DOHH2 (cell line): ENCODE data around the gene MVB12B.
A peak's percentile ranks its signal among the peaks of the same experiment; 100 is the strongest.

ENCODE experiments used
- H3F3A ChIP-seq: fragments of 200-600 bp; sonication (generic), shearing (Covaris generic); 2 replicates; pipeline ENCODE4 v1.6.0; 2016; ENCODE audit warnings: antibody characterized with exemption, mild to moderate bottlenecking; ENCODE audit not compliant: control insufficient read depth, insufficient read depth
- H3K27ac ChIP-seq: fragments of 200-600 bp; sonication (generic); 2 replicates; pipeline ENCODE4 v1.5.1; 2014; ENCODE audit warnings: low read depth, mild to moderate bottlenecking, low read length, moderate library complexity
- H3K27me3 ChIP-seq: fragments of 200-600 bp; sonication (generic); 2 replicates; pipeline ENCODE4 v1.6.1; 2014; ENCODE audit warnings: mild to moderate bottlenecking, low read length, mixed read lengths; ENCODE audit not compliant: control insufficient read depth
- H3K36me3 ChIP-seq: fragments of 200-600 bp; sonication (generic); 2 replicates; pipeline ENCODE4 v1.6.1; 2014; ENCODE audit warnings: mild to moderate bottlenecking, low read length, moderate library complexity, mixed read lengths; ENCODE audit not compliant: control insufficient read depth
- H3K4me1 ChIP-seq: fragments of 200-600 bp; sonication (generic); 2 replicates; pipeline ENCODE4 v1.6.1; 2014; ENCODE audit warnings: mild to moderate bottlenecking, low read length, mixed read lengths; ENCODE audit not compliant: control insufficient read depth
- H3K4me2 ChIP-seq: fragments of 200-600 bp; sonication (generic); 2 replicates; pipeline ENCODE4 v1.6.0; 2014; ENCODE audit warnings: mild to moderate bottlenecking, low read length, moderate library complexity
- H3K4me3 ChIP-seq: fragments of 200-600 bp; sonication (generic); 2 replicates; pipeline ENCODE4 v1.5.1; 2014; ENCODE audit warnings: mild to moderate bottlenecking, low read length, mixed read lengths
- H3K79me2 ChIP-seq: fragments of 200-600 bp; sonication (generic); 2 replicates; pipeline ENCODE4 v1.6.1; 2014; ENCODE audit warnings: mild to moderate bottlenecking, low read length, mixed read lengths; ENCODE audit not compliant: control insufficient read depth
- H3K9me2 ChIP-seq: fragments of 200-600 bp; sonication (generic); replicated peaks from 2 replicates; pipeline ENCODE4 v1.6.1; 2014; ENCODE audit warnings: mild to moderate bottlenecking, low read length, mixed read lengths; ENCODE audit not compliant: control insufficient read depth
- H3K9me3 ChIP-seq: fragments of 200-600 bp; sonication (generic); 2 replicates; pipeline ENCODE4 v1.6.1; 2014; ENCODE audit warnings: antibody characterized with exemption, low read length, mixed read lengths; ENCODE audit not compliant: control insufficient read depth, insufficient read depth
- H4K20me1 ChIP-seq: fragments of 200-600 bp; sonication (generic); 2 replicates; pipeline ENCODE4 v1.6.0; 2014; ENCODE audit warnings: low read depth, mild to moderate bottlenecking, antibody characterized with exemption, low read length, moderate library complexity; ENCODE audit not compliant: control insufficient read depth, insufficient read depth
- EZH2phosphoT487 ChIP-seq: fragments of 200-600 bp; sonication (generic); IDR thresholded peaks from 2 replicates; pipeline ENCODE4 v1.6.1; 2017; ENCODE audit warnings: borderline replicate concordance, mild to moderate bottlenecking, antibody characterized with exemption, low read length, moderate library complexity, mixed read lengths
- TF ChIP-seq, protein P1 (sequence below): fragments of 200-600 bp; sonication (generic); IDR thresholded peaks from one replicate; pipeline ENCODE4 v1.5.1; 2014; ENCODE audit warnings: antibody characterized with exemption, mild to moderate bottlenecking, low read depth, low read length; ENCODE audit not compliant: poor library complexity, severe bottlenecking

The MVB12B gene

DNA sequence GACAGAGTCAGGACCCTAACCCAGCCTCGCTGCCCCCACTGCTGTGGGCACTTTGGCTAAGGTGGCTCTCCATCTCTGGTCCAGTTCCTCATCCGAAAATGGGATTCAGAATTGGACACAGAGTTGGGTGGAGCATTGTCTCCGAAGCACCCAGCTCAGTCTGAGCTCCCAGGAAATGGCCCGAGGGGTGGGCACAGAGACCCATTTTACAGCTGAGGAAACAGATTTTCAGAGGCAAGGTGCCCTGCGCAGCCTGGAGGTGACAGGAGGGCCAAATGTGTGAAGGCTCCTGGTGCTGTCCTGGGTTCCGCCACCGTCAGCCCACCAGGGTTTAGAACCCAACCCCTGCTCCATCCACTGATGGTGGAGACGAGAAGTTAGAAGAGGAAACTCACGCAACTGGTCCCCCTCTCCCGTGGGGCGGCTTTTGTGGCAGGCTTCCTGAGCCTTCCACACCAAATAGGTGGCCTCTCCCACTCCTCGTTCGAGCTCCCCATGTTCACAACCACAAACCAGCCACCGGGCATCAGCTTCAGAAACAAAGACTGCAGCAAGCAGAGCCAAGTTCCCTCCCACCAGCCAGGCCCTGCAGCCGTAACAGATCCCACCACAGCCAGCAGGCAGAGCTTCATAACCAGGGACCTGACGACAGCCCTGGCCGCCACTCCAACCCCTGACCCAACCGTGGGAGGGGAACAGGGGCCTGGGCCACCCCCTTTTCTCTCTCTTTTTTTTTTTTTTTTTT, 196.2 kb downstream of the MVB12B start:
- H3K79me2 ChIP-seq = no peaks in the 10 kb centered on the region
- no peaks in the 10 kb centered on the region for H3K27me3 ChIP-seq
- H3K36me3 ChIP-seq = no peaks in the 10 kb centered on the region
- no peak overlapping the region for H3K4me3 ChIP-seq
- no peak for TF ChIP-seq EZH2phosphoT487
- TF ChIP-seq, protein P1, sequence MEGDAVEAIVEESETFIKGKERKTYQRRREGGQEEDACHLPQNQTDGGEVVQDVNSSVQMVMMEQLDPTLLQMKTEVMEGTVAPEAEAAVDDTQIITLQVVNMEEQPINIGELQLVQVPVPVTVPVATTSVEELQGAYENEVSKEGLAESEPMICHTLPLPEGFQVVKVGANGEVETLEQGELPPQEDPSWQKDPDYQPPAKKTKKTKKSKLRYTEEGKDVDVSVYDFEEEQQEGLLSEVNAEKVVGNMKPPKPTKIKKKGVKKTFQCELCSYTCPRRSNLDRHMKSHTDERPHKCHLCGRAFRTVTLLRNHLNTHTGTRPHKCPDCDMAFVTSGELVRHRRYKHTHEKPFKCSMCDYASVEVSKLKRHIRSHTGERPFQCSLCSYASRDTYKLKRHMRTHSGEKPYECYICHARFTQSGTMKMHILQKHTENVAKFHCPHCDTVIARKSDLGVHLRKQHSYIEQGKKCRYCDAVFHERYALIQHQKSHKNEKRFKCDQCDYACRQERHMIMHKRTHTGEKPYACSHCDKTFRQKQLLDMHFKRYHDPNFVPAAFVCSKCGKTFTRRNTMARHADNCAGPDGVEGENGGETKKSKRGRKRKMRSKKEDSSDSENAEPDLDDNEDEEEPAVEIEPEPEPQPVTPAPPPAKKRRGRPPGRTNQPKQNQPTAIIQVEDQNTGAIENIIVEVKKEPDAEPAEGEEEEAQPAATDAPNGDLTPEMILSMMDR = no peak
- 0 out of 2 replicates have a peak, but pooled peaks cover 3% of the 10 kb centered on the region for H3F3A ChIP-seq
- H3K9me3 ChIP-seq = no peaks in the 10 kb centered on the region
- H3K27ac ChIP-seq = no peak overlapping the region
- H3K4me2 ChIP-seq = no peak overlapping the region
- H3K9me2 ChIP-seq = no peaks in the 10 kb centered on the region
- H4K20me1 ChIP-seq = no peaks in the 10 kb centered on the region
- peaks cover 22% of the 10 kb centered on the region for H3K4me1 ChIP-seq

DNA sequence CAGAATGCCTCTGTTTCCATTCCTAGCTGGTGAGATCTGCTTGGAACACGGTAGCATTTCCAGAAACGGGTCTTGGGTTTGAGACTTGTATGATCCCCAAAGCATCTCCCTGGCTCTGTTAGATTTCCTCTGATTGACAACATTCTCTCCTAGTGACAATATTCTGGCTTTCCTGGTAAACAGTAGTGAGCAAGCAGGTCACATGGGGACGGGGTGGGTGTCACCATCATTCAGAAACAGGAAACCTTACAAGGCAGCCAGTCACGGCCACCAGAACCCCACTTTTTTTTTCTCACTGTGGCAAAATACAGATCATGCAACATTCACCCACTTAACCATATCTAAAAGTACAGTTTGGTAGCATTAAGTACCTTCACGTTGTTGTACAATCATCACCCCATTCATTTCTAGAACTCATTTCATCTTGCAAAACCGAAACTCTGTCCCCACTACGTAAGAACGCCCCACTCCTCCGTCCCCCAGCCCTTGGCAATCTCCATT, 197.0 kb downstream of the MVB12B start:
- peaks cover 16% of the 10 kb centered on the region for H3K4me1 ChIP-seq
- no peaks in the 10 kb centered on the region for H3K79me2 ChIP-seq
- no peak for TF ChIP-seq EZH2phosphoT487
- TF ChIP-seq, protein P1 = no peak
- H4K20me1 ChIP-seq = no peaks in the 10 kb centered on the region
- H3F3A ChIP-seq = 0 out of 2 replicates have a peak, but pooled peaks cover 3% of the 10 kb centered on the region
- H3K9me3 ChIP-seq = no peaks in the 10 kb centered on the region
- no peaks in the 10 kb centered on the region for H3K9me2 ChIP-seq
- H3K27me3 ChIP-seq = no peaks in the 10 kb centered on the region
- H3K4me3 ChIP-seq = 0 out of 2 replicates have a peak overlapping the region, but pooled peaks have one; percentile 16
- H3K4me2 ChIP-seq = peak overlapping the region; percentile 32
- H3K27ac ChIP-seq = no peak overlapping the region
- no peaks in the 10 kb centered on the region for H3K36me3 ChIP-seq

DNA sequence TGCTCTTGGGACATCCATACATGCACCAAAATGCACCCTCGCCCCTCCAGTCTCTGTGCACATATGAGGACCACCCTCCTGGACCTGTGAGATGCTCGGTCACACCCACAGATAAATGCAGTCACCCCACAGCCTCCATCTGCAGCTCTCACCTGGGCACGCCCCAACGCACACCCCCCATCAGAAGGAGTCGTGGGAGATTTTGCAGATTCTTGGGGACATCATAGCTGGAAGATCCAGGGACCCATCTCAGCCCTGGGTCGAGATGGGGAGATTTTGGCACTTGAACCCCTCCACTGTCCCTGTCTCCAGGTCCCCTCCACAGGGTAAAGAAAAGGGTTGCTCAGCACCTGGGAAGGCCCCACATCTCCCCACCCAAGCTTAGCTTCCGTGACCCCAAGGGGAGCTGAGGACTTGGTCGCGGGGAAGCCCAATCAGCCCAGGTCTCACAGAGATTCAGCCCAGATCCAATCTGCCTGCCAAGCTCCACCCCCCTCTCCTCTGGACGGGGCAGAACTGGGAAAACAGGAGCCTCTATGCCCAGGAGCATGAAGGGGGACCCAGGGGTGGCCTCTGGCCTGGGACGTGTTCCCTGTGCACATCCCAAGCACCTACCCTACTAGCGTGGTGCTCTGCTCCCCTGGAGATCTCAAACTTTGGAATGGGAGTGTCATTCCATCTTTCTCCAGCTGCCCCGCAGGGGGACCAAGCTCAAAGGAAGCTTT, 197.9 kb downstream of the MVB12B start:
- 0 out of 2 replicates have a peak, but pooled peaks cover 3% of the 10 kb centered on the region for H3F3A ChIP-seq
- H3K27ac ChIP-seq = no peak overlapping the region
- no peaks in the 10 kb centered on the region for H3K36me3 ChIP-seq
- H4K20me1 ChIP-seq = no peaks in the 10 kb centered on the region
- peaks cover 16% of the 10 kb centered on the region for H3K4me1 ChIP-seq
- H3K4me3 ChIP-seq = no peak overlapping the region
- H3K9me3 ChIP-seq = no peaks in the 10 kb centered on the region
- H3K79me2 ChIP-seq = no peaks in the 10 kb centered on the region
- no peaks in the 10 kb centered on the region for H3K27me3 ChIP-seq
- TF ChIP-seq EZH2phosphoT487 = no peak
- TF ChIP-seq, protein P1 = no peak
- no peaks in the 10 kb centered on the region for H3K9me2 ChIP-seq
- H3K4me2 ChIP-seq = peak overlapping the region; percentile 32; the same call in 1 of the 2 replicates
